Muscle layer of duodenum (tissue), 2 donors: ENCODE results near the gene AQP10.
"Not testable (repeated sequence)": the region's sequence is repeated elsewhere in the genome, so short reads cannot be mapped to it uniquely, and the experiment has no call there.

Source experiments
- H3K27ac ChIP-seq: one replicate; pipeline ENCODE4 v1.7.0; 2013; ENCODE audit warnings: mild to moderate bottlenecking, low read length
- H3K27me3 ChIP-seq: one replicate; pipeline ENCODE4 v1.7.0; 2013; ENCODE audit warnings: low read depth, mild to moderate bottlenecking, control low read depth, low read length
- H3K36me3 ChIP-seq, 2 donors: one replicate each; pipeline ENCODE4 v1.7.0; 2013; ENCODE audit warnings: low read length in 2 of 2, control low read depth in 1 of 2, mild to moderate bottlenecking in 1 of 2; ENCODE audit not compliant: insufficient read depth in 2 of 2, control insufficient read depth in 1 of 2
- H3K4me1 ChIP-seq, 2 donors: one replicate each; pipeline ENCODE4 v1.7.0; 2013; ENCODE audit warnings: low read length in 2 of 2, mild to moderate bottlenecking in 2 of 2, control low read depth in 1 of 2, moderate library complexity in 1 of 2; ENCODE audit not compliant: insufficient read depth in 2 of 2, control insufficient read depth in 1 of 2
- H3K4me3 ChIP-seq, 2 donors: one replicate each; pipeline ENCODE4 v1.7.0; 2013; ENCODE audit warnings: low read length in 2 of 2, low read depth in 1 of 2, mild to moderate bottlenecking in 1 of 2
- H3K9me3 ChIP-seq, 2 donors: one replicate each; pipeline ENCODE4 v1.7.0; 2013; ENCODE audit warnings: low read length in 2 of 2, control low read depth in 1 of 2, mild to moderate bottlenecking in 1 of 2; ENCODE audit not compliant: control insufficient read depth in 1 of 2
- donor health status: healthy.

AQP10 gene

DNA sequence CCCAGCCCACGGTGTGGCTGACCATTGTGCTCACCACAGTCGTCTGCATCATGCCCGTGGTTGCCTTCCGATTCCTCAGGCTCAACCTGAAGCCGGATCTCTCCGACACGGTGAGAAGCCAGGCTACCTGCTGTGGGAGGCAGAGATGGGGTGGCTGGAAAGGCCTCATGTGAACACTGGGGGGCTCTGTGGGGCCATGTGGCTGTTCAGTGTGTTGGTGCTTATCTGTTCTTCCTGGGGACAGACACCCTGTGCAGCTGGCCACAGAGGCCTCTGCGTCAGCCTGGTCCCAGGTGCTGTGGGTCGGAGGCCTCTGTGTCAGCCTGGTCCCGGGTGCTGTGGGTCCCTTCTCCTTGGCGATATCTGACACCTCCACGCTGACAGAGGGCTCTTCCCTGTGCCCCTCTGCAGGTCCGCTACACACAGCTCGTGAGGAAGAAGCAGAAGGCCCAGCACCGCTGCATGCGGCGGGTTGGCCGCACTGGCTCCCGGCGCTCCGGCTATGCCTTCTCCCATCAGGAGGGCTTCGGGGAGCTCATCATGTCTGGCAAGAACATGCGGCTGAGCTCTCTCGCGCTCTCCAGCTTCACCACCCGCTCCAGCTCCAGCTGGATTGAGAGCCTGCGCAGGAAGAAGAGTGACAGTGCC lies 27.7 kb downstream of the AQP10 start:
- Histone ChIP-seq H3K9me3 (no peaks in the 10 kb centered on the region), H3K27me3 (no peaks in the 10 kb centered on the region), H3K4me3 (no peak overlapping the region), H3K36me3 (peaks cover 33 to 57% of the 10 kb centered on the region in 2 donors), H3K4me1 (peaks cover 3 to 16% of the 10 kb centered on the region in 2 donors), H3K27ac (no peak overlapping the region)

- H3K36me3 ChIP-seq = peaks cover 28 to 51% of the 10 kb centered on the region in 2 donors
- no peak overlapping the region for H3K27ac ChIP-seq
- no peaks in the 10 kb centered on the region for H3K9me3 ChIP-seq
- H3K27me3 ChIP-seq = no peaks in the 10 kb centered on the region
- H3K4me1 ChIP-seq = peaks cover 8 to 17% of the 10 kb centered on the region in 2 donors
- H3K4me3 ChIP-seq = no peak overlapping the region
Observed at GRCh38 chr1:154349121-154349520, 28.2 kb downstream of the AQP10 start.

DNA sequence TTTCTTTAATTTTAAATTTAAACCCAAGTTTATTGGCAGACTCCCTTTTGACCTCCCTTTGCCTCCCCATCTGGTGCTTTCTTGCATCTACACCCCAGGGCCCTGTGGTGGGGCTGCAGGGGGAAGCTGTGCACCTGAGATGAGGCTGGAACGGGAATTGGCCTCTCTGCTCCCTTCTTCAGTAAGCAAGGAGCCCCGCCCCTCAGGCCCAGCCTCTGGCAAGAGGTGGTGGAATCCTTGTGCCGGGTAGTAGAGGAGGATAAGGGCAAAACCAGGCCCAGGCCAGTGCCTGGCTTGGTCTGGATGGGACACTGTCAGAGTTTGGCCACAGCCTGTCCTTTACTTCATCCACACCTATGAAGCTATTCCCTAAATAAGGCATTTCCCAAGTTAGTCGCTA lies 29.5 kb downstream of the AQP10 start:
- H3K27me3 ChIP-seq = no peaks in the 10 kb centered on the region
- H3K36me3 ChIP-seq = peaks cover 16 to 39% of the 10 kb centered on the region in 2 donors
- H3K9me3 ChIP-seq = no peaks in the 10 kb centered on the region
- no peak overlapping the region for H3K27ac ChIP-seq
- H3K4me1 ChIP-seq = peaks cover 8 to 17% of the 10 kb centered on the region in 2 donors
- H3K4me3 ChIP-seq = no peak overlapping the region

DNA sequence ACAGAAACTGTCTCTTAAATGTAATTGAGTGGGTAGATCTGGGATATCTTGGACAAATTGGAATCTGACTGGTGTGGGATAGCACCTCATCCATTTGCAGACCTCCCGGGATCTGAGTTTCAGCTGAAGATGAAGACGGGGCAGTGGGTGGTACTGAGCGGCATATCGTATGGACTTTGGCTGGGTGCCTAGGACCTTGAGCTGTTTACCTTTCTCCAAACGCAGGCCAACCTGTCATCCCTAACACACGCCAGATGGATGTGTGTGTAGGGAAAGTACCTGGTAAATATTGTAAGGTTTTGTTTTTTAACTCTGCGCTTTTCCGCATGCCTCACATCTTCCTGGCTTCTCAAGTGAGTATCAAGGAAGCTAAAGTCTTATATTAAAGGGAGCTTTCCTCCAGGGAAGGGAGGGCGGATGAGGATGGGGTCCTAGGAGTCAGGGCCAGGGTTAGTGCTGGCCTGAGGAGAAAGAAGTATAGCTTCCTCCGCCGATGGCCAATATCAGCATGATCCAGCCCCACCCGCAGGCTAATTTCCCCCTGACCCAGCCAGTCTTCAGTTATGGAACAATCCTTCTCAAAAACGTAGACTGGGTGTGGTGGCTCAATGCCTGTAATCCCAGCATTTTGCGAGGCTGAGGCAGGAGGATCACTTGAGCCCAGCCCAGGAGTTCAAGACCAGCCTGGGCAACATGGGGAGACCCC lies 30.6 kb downstream of the AQP10 start:
- peaks cover 8 to 24% of the 10 kb centered on the region in 2 donors for H3K4me1 ChIP-seq
- no peaks in the 10 kb centered on the region for H3K9me3 ChIP-seq
- no peaks in the 10 kb centered on the region for H3K27me3 ChIP-seq
- H3K36me3 ChIP-seq = peaks cover 5 to 27% of the 10 kb centered on the region in 2 donors
- no peak overlapping the region for H3K4me3 ChIP-seq
- H3K27ac ChIP-seq = no peak overlapping the region

DNA sequence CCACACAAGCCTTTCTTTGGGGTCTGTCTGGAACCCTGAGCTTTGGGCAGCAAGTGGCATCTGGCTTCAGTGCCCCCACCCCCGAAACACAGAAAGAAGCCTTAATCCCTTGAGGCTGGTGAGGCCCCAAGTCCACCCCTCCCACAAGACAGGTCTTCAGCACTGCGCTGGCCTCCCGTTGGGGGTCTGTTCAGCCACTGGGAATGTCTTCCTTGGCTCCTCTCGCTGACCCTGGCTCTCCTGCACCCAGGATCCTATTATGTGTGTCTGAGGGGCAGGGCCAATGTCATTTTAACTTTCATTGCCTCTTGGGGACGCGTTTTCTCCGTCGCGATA lies 31.3 kb downstream of the AQP10 start:
- peaks cover 8 to 24% of the 10 kb centered on the region in 2 donors for H3K4me1 ChIP-seq
- H3K27me3 ChIP-seq = no peaks in the 10 kb centered on the region
- H3K9me3 ChIP-seq = no peaks in the 10 kb centered on the region
- H3K27ac ChIP-seq = no peak overlapping the region
- H3K36me3 ChIP-seq = peaks cover 4 to 22% of the 10 kb centered on the region in 2 donors
- peak overlapping the region; percentile 69 to 76 for H3K4me3 ChIP-seq

- peaks cover 8 to 24% of the 10 kb centered on the region in 2 donors for H3K4me1 ChIP-seq
- H3K9me3 ChIP-seq = no peaks in the 10 kb centered on the region
- H3K27ac ChIP-seq = peak overlapping the region; percentile 52
- H3K27me3 ChIP-seq = no peaks in the 10 kb centered on the region
- peaks cover 4 to 20% of the 10 kb centered on the region in 2 donors for H3K36me3 ChIP-seq
- H3K4me3 ChIP-seq = peak overlapping the region; percentile 69 to 76
Observed at GRCh38 chr1:154352581-154353459, 31.9 kb downstream of the AQP10 start.

- H3K9me3 ChIP-seq = no peaks in the 10 kb centered on the region
- no peak overlapping the region for H3K27ac ChIP-seq
- H3K4me1 ChIP-seq = peaks cover 8 to 24% of the 10 kb centered on the region in 2 donors
- H3K36me3 ChIP-seq = peaks cover 4 to 14% of the 10 kb centered on the region in 2 donors
- no peaks in the 10 kb centered on the region for H3K27me3 ChIP-seq
- peak overlapping the region; percentile 69 to 76 for H3K4me3 ChIP-seq
Observed at GRCh38 chr1:154353460-154353904, 32.6 kb downstream of the AQP10 start.

GRCh38 chr1:154353966-154354365 lies 33.1 kb downstream of the AQP10 start:
- no peak overlapping the region for H3K4me3 ChIP-seq
- H3K27ac ChIP-seq = no peak overlapping the region
- peaks cover 4 to 9% of the 10 kb centered on the region in 2 donors for H3K36me3 ChIP-seq
- peaks cover 8 to 24% of the 10 kb centered on the region in 2 donors for H3K4me1 ChIP-seq
- H3K9me3 ChIP-seq = no peaks in the 10 kb centered on the region
- H3K27me3 ChIP-seq = no peaks in the 10 kb centered on the region

DNA sequence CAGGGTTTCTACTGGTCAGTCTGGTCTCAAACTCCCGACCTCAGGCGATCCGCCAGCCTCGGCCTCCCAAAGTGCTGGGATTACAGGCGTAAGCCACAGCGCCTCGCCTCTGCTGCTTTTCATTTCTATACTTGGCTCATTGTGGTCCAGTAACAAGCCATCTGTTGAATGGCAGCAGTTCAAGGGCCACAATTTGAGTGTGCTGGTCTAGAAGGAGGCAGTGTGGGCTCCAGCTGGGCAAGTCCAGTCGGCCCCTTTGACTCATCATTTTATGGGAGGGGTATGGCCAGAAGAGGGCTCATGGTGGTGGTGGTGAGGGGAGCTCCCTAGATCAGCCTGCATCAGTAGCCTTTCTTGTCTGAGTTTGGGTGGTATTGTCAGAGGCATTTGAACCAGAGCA lies 37.6 kb downstream of the AQP10 start:
- no peaks in the 10 kb centered on the region for H3K27me3 ChIP-seq
- H3K9me3 ChIP-seq = peaks cover 0 to 5% of the 10 kb centered on the region in 2 donors
- H3K27ac ChIP-seq = no peak overlapping the region

GRCh38 chr1:154360288-154360687 lies 39.4 kb downstream of the AQP10 start:
- Histone ChIP-seq H3K27ac (no peak overlapping the region), H3K4me1 (peaks cover 0 to 6% of the 10 kb centered on the region in 2 donors), H3K9me3 (peaks cover 0 to 5% of the 10 kb centered on the region in 2 donors), H3K4me3 (no peak overlapping the region), H3K27me3 (no peaks in the 10 kb centered on the region), H3K36me3 (no peaks in the 10 kb centered on the region)

More for the DNA sequence above, 37.6 kb downstream of the AQP10 start:
- H3K4me1 ChIP-seq = peaks cover 5 to 8% of the 10 kb centered on the region in 2 donors
- H3K36me3 ChIP-seq = no peaks in the 10 kb centered on the region
- H3K4me3 ChIP-seq = no peak overlapping the region

GRCh38 chr1:154360881-154361280 lies 40.0 kb downstream of the AQP10 start:
- not testable (repeated sequence) for H3K27me3 ChIP-seq, H3K27ac ChIP-seq, H3K4me3 ChIP-seq, H3K9me3 ChIP-seq, H3K36me3 ChIP-seq, H3K4me1 ChIP-seq
